ENCODE measurements around the gene SORBS1. TPM values are rescaled to one million over a fixed set of nuclear protein-coding genes. Genes with fewer than 3 reads are reported as not detected.

The SORBS1 gene
- total and polyA plus RNA-seq, 3 experiments from 2014 or later, result 0.28 to 1.7 (median 0.92) TPM

GRCh38 chr10:95504246-95504691 lies 56.9 kb downstream of the SORBS1 start:
- no peak overlapping the region for H3K27ac Mint-ChIP-seq
- peaks cover 3 to 16% of the 10 kb centered on the region in 2 donors for H3K27me3 Mint-ChIP-seq
- H3K9me3 ChIP-seq (ENCODE audit: low read length), result no peaks in the 10 kb centered on the region
- H3K36me3 Mint-ChIP-seq, result no peaks in the 10 kb centered on the region
- H3K4me1 ChIP-seq (ENCODE audit: insufficient read depth, low read length), result no peaks in the 10 kb centered on the region
- no peak overlapping the region for H3K27ac ChIP-seq (ENCODE audit: low read depth, low read length)
- H3K27me3 ChIP-seq (ENCODE audit: insufficient read depth, low read length, poor library complexity, severe bottlenecking), result no peaks in the 10 kb centered on the region
- H3K4me3 ChIP-seq (ENCODE audit: low read length), result no peak overlapping the region
- no peaks in the 10 kb centered on the region for H3K36me3 ChIP-seq (ENCODE audit: insufficient read depth, low read length)
- no peaks in the 10 kb centered on the region for H3K4me1 Mint-ChIP-seq
- H3K9me3 Mint-ChIP-seq, result no peaks in the 10 kb centered on the region
- ChIA-PET POLR2A (no interaction called here), CTCF (no interaction called here)
- H3K4me3 Mint-ChIP-seq, result no peak overlapping the region
- DNase-seq, result no peak

- Mint-ChIP-seq H3K36me3 (no peaks in the 10 kb centered on the region), H3K4me1 (no peaks in the 10 kb centered on the region), H3K4me3 (no peak overlapping the region), H3K27ac (no peak overlapping the region), H3K27me3 (peaks cover 3 to 16% of the 10 kb centered on the region in 2 donors), H3K9me3 (no peaks in the 10 kb centered on the region)
- DNase-seq, result no peak
- Histone ChIP-seq H3K9me3 (ENCODE audit: low read length) (no peaks in the 10 kb centered on the region), H3K4me1 (ENCODE audit: insufficient read depth, low read length) (no peaks in the 10 kb centered on the region), H3K4me3 (ENCODE audit: low read length) (no peak overlapping the region), H3K27me3 (ENCODE audit: insufficient read depth, low read length, poor library complexity, severe bottlenecking) (no peaks in the 10 kb centered on the region), H3K27ac (ENCODE audit: low read depth, low read length) (no peak overlapping the region), H3K36me3 (ENCODE audit: insufficient read depth, low read length) (no peaks in the 10 kb centered on the region)
- CTCF ChIA-PET, result no interaction called here
- POLR2A ChIA-PET, result no interaction called here
Measured at GRCh38 chr10:95503526-95503925, 57.6 kb downstream of the SORBS1 start.

- ChIA-PET CTCF (no interaction called here), POLR2A (no interaction called here)
- no peak for DNase-seq
- Histone ChIP-seq H3K27ac (ENCODE audit: low read depth, low read length) (no peak overlapping the region), H3K36me3 (ENCODE audit: insufficient read depth, low read length) (no peaks in the 10 kb centered on the region), H3K9me3 (ENCODE audit: low read length) (no peaks in the 10 kb centered on the region), H3K4me1 (ENCODE audit: insufficient read depth, low read length) (no peaks in the 10 kb centered on the region), H3K27me3 (ENCODE audit: insufficient read depth, low read length, poor library complexity, severe bottlenecking) (no peaks in the 10 kb centered on the region), H3K4me3 (ENCODE audit: low read length) (no peak overlapping the region)
- no peak overlapping the region for H3K4me3 Mint-ChIP-seq
- H3K27me3 Mint-ChIP-seq, result peaks cover 3 to 11% of the 10 kb centered on the region in 2 donors
- peak overlapping the region in 1 of 8 donors; percentile 4 for H3K27ac Mint-ChIP-seq
- peaks cover 0 to 5% (median 0%) of the 10 kb centered on the region in 3 donors for H3K36me3 Mint-ChIP-seq
- H3K9me3 Mint-ChIP-seq, result no peaks in the 10 kb centered on the region
- H3K4me1 Mint-ChIP-seq, result no peaks in the 10 kb centered on the region
Measured at GRCh38 chr10:95503001-95503400, 58.2 kb downstream of the SORBS1 start.

GRCh38 chr10:95502377-95502776 lies 58.8 kb downstream of the SORBS1 start:
- H3K36me3 ChIP-seq (ENCODE audit: insufficient read depth, low read length), result no peaks in the 10 kb centered on the region
- H3K36me3 Mint-ChIP-seq, result peaks cover 0 to 5% (median 0%) of the 10 kb centered on the region in 3 donors
- H3K9me3 Mint-ChIP-seq, result no peaks in the 10 kb centered on the region
- no peak for DNase-seq
- H3K27ac Mint-ChIP-seq, result no peak overlapping the region
- ChIA-PET CTCF (no interaction called here), POLR2A (no interaction called here)
- H3K4me3 Mint-ChIP-seq, result no peak overlapping the region
- no peak overlapping the region for H3K4me3 ChIP-seq (ENCODE audit: low read length)
- no peaks in the 10 kb centered on the region for H3K27me3 ChIP-seq (ENCODE audit: insufficient read depth, low read length, poor library complexity, severe bottlenecking)
- H3K27me3 Mint-ChIP-seq, result peaks cover 4 to 11% of the 10 kb centered on the region in 2 donors
- no peaks in the 10 kb centered on the region for H3K4me1 ChIP-seq (ENCODE audit: insufficient read depth, low read length)
- H3K27ac ChIP-seq (ENCODE audit: low read depth, low read length), result peak overlapping the region; percentile 38
- H3K4me1 Mint-ChIP-seq, result no peaks in the 10 kb centered on the region
- no peaks in the 10 kb centered on the region for H3K9me3 ChIP-seq (ENCODE audit: low read length)

- Histone ChIP-seq H3K4me3 (ENCODE audit: low read length) (no peak overlapping the region), H3K4me1 (ENCODE audit: insufficient read depth, low read length) (no peaks in the 10 kb centered on the region), H3K27ac (ENCODE audit: low read depth, low read length) (peak overlapping the region; percentile 38), H3K36me3 (ENCODE audit: insufficient read depth, low read length) (no peaks in the 10 kb centered on the region), H3K9me3 (ENCODE audit: low read length) (no peaks in the 10 kb centered on the region), H3K27me3 (ENCODE audit: insufficient read depth, low read length, poor library complexity, severe bottlenecking) (no peaks in the 10 kb centered on the region)
- DNase-seq, result no peak
- Mint-ChIP-seq H3K4me1 (no peaks in the 10 kb centered on the region), H3K36me3 (peaks cover 0 to 5% (median 2%) of the 10 kb centered on the region in 3 donors), H3K27ac (no peak overlapping the region), H3K27me3 (peaks cover 4 to 17% of the 10 kb centered on the region in 2 donors), H3K4me3 (no peak overlapping the region), H3K9me3 (no peaks in the 10 kb centered on the region)
- POLR2A ChIA-PET, result no interaction called here
- CTCF ChIA-PET, result no interaction called here
Measured at GRCh38 chr10:95501203-95502094, 59.7 kb downstream of the SORBS1 start.

GRCh38 chr10:95500649-95501048 lies 60.5 kb downstream of the SORBS1 start:
- no peak overlapping the region for H3K4me3 Mint-ChIP-seq
- Histone ChIP-seq H3K4me3 (ENCODE audit: low read length) (no peak overlapping the region), H3K27me3 (ENCODE audit: insufficient read depth, low read length, poor library complexity, severe bottlenecking) (no peaks in the 10 kb centered on the region), H3K27ac (ENCODE audit: low read depth, low read length) (no peak overlapping the region), H3K9me3 (ENCODE audit: low read length) (no peaks in the 10 kb centered on the region), H3K36me3 (ENCODE audit: insufficient read depth, low read length) (no peaks in the 10 kb centered on the region), H3K4me1 (ENCODE audit: insufficient read depth, low read length) (no peaks in the 10 kb centered on the region)
- H3K27ac Mint-ChIP-seq, result no peak overlapping the region
- no peaks in the 10 kb centered on the region for H3K4me1 Mint-ChIP-seq
- peaks cover 5 to 17% of the 10 kb centered on the region in 2 donors for H3K27me3 Mint-ChIP-seq
- no peak for DNase-seq
- no peaks in the 10 kb centered on the region for H3K9me3 Mint-ChIP-seq
- ChIA-PET CTCF (no interaction called here), POLR2A (no interaction called here)
- H3K36me3 Mint-ChIP-seq, result peaks cover 0 to 5% (median 2%) of the 10 kb centered on the region in 3 donors

GRCh38 chr10:95500097-95500496 lies 61.1 kb downstream of the SORBS1 start:
- Mint-ChIP-seq H3K27ac (no peak overlapping the region), H3K4me3 (no peak overlapping the region), H3K4me1 (no peaks in the 10 kb centered on the region), H3K9me3 (no peaks in the 10 kb centered on the region), H3K27me3 (peaks cover 7 to 23% of the 10 kb centered on the region in 2 donors), H3K36me3 (peaks cover 0 to 5% (median 2%) of the 10 kb centered on the region in 3 donors)
- H3K9me3 ChIP-seq (ENCODE audit: low read length), result no peaks in the 10 kb centered on the region
- no peaks in the 10 kb centered on the region for H3K27me3 ChIP-seq (ENCODE audit: insufficient read depth, low read length, poor library complexity, severe bottlenecking)
- H3K4me1 ChIP-seq (ENCODE audit: insufficient read depth, low read length), result no peaks in the 10 kb centered on the region
- ChIA-PET POLR2A (no interaction called here), CTCF (no interaction called here)
- no peak for DNase-seq
- H3K27ac ChIP-seq (ENCODE audit: low read depth, low read length), result no peak overlapping the region
- no peak overlapping the region for H3K4me3 ChIP-seq (ENCODE audit: low read length)
- H3K36me3 ChIP-seq (ENCODE audit: insufficient read depth, low read length), result no peaks in the 10 kb centered on the region

GRCh38 chr10:95499482-95499989 lies 61.6 kb downstream of the SORBS1 start:
- H3K9me3 ChIP-seq (ENCODE audit: low read length), result no peaks in the 10 kb centered on the region
- H3K4me1 Mint-ChIP-seq, result no peaks in the 10 kb centered on the region
- H3K9me3 Mint-ChIP-seq, result no peaks in the 10 kb centered on the region
- ChIA-PET POLR2A (no interaction called here), CTCF (no interaction called here)
- peaks cover 0 to 5% (median 2%) of the 10 kb centered on the region in 3 donors for H3K36me3 Mint-ChIP-seq
- no peaks in the 10 kb centered on the region for H3K27me3 ChIP-seq (ENCODE audit: insufficient read depth, low read length, poor library complexity, severe bottlenecking)
- H3K27me3 Mint-ChIP-seq, result peaks cover 7 to 23% of the 10 kb centered on the region in 2 donors
- no peak overlapping the region for H3K4me3 ChIP-seq (ENCODE audit: low read length)
- H3K4me3 Mint-ChIP-seq, result no peak overlapping the region
- no peaks in the 10 kb centered on the region for H3K4me1 ChIP-seq (ENCODE audit: insufficient read depth, low read length)
- no peak for DNase-seq
- H3K27ac Mint-ChIP-seq, result no peak overlapping the region
- H3K36me3 ChIP-seq (ENCODE audit: insufficient read depth, low read length), result no peaks in the 10 kb centered on the region
- no peak overlapping the region for H3K27ac ChIP-seq (ENCODE audit: low read depth, low read length)

Data from CD8-positive, alpha-beta memory T cell (primary cell).